C4-2B (cell line): Measurements from ENCODE around the gene DENND1A.

Source experiments
- H3K27ac ChIP-seq: fragments of 450-650 bp; 2 replicates; pipeline ENCODE4 v1.5.1; 2017
- CTCF ChIP-seq: fragments of 450-650 bp; conservative IDR thresholded peaks from 2 replicates; pipeline ENCODE4 v1.5.1; 2017; ENCODE audit warnings: mild to moderate bottlenecking
- ZFX ChIP-seq: fragments of 450-650 bp; IDR thresholded peaks from 2 replicates; pipeline ENCODE4 v1.6.1; 2017

The DENND1A gene

DNA sequence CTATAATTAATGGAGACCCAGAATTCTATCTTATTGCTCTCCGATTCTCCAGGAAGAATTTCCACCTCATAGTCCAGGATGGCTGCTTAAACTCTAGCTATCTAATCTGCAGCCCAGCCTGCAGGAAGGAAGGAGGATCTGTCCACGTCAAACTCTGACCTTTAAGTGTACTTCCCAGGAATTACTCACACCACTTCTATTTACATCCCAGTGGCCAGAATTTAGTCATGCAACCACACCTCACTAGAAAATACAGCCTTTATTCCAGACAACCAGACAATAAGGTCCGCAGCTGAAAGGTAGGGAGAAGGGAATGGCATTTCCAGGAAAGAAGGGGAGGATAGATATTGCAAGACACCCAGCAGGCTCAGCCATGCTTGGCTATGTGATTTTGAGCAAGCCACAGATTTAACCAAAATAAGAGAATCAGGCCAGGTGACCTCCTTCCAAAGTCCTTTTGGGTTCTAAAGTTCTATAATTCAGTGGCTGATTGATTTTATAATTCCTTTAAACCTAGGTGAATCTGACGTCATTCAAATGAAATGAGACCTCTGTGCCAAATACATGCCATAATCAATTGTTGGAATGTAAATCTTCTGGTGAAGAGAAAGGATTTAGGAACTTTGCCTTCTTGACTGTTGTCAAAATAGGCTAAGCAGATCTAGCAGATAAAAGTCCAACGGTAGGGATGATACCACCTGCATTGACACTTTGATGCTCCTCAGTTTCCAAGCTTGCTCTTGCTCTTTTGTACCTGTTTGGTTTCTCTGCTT, 3.7 kb upstream of the DENND1A start:
- TF ChIP-seq ZFX (no peak), CTCF (no peak)
- no peak overlapping the region for H3K27ac ChIP-seq

GRCh38 chr9:123929177-123929869, 603 bp downstream of the DENND1A start:
- H3K27ac ChIP-seq, result peak overlapping the region; percentile 82
- TF ChIP-seq ZFX, result no peak

DNA sequence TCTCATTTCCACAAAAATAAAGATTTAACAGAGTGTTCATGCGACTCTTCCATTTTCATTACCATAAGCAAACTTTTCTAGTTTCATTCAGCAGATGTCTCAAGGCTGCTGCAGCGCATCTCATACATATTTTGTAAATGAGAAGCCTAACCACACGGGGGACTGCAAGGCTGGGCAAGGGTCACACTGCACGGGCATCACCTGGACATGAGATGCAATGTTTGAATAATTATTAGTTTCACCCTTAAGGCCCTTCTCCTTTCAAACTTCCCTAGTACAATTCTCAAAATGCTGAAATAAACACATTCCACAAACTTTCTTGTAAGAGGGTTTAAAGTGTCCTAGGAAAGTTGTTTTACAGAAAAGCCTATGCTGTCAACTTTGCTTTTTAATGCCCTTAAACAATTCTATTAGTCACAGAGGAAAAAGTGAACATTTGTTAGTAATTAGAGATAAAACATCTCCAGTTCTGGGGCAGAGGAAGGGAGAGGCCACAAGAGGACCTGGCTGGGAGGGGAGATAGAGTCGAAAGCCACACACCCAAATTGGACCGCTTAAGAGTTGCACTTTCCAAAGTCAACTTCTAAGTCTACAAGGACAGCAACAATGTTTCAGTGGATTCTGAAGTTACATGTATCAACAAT, 1.3 kb downstream of the DENND1A start:
- H3K27ac ChIP-seq, result peak overlapping the region; percentile 82

GRCh38 chr9:123927625-123928532, 2.0 kb downstream of the DENND1A start:
- TF ChIP-seq ZFX, result no peak
- H3K27ac ChIP-seq, result no peak overlapping the region

More for the DNA sequence above, 1.3 kb downstream of the DENND1A start:
- no peak; the same call in 1 of the 2 replicates for TF ChIP-seq CTCF
- TF ChIP-seq ZFX, result no peak

DNA sequence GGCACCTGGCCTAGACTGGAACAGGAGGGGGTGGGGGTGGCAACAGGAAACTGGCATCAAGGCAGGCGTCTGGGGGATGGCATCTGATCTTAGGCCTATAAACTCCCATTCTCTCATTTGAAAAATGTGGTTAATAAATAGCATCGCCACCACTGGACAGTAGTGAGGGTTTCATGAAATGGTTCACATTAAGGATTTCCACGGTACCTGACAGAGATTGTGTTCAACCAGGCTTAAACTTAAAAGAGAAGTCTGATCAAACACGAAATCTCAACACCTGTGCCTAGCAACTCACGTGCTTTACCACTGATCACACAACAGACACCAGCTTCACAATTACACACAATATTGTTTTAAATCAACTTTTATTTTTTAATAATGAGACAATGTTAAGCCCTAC, 3.0 kb downstream of the DENND1A start:
- TF ChIP-seq ZFX, result no peak

GRCh38 chr9:123925819-123926218, 4.1 kb downstream of the DENND1A start:
- H3K27ac ChIP-seq, result no peak overlapping the region
- TF ChIP-seq CTCF, result no peak
- TF ChIP-seq ZFX, result no peak

More for the DNA sequence above, 3.0 kb downstream of the DENND1A start:
- H3K27ac ChIP-seq, result no peak overlapping the region

DNA sequence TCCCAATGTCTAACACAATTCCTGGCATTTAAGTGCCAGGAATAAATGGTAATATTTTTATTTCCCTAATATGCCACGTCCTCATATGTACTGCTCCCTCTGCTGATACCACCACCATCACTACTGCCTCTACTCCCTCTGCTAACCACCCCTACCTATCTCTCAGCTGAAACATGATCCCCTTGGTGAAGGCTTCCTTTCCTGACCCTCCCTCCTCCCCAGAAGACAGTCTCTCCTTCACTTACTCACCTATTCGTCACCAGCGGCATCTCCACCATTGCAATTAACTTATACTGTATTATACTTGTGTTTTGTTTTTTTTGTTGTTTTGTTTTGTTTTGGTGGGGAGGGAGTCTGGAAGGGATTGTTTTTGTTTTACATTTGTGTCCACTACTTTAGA, 4.8 kb downstream of the DENND1A start:
- TF ChIP-seq ZFX, result no peak
- TF ChIP-seq CTCF, result no peak
- H3K27ac ChIP-seq, result no peak overlapping the region

GRCh38 chr9:123924727-123925126, 5.2 kb downstream of the DENND1A start:
- no peak overlapping the region for H3K27ac ChIP-seq
- TF ChIP-seq CTCF (no peak), ZFX (no peak)
